CD4-positive, alpha-beta T cell treated with Interleukin-21 for 1 hour (primary cell): Measurements from ENCODE around the gene SNTG2.
"Not testable (repeated sequence)": the region's sequence is repeated elsewhere in the genome, so short reads cannot be mapped to it uniquely, and the experiment has no call there.

ENCODE experiments used
- DNase-seq: peaks from one replicate; pipeline ENCODE4 v3.0.0-alpha.2; 2020

The SNTG2 gene

DNA sequence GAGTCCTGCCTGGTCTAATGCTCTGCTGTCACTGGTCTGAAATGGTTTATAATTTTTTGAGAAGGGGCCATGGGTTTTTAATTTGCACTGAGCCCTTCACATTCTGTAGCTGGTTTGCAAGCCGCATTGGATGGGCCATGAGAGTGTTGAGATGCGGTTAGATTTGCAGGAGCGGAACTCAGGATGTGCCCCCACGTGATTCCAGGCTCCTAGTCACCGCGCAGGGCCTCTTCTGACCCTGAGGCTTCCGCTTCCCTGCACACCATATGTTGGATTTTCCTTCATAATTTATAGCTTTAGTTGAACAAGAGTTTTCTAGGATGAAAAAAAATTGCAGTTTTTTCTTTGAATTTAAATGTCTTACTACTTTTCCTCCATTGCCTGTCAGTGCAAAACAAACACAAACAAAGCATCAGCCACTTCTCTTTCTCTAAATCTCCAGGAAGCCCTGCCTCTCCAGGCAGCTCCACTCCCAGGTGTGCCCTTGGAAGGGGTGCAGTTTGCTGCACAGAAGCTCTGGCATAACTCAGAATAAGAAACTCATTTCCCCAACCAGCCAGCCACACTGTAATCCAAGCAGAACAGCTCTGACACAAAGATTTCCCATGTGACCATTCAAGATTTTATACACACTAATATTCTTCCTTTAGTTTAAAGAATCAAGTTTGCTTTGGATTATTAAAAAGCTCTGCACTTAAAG, 444.2 kb downstream of the SNTG2 start:
- DNase-seq: no peak

GRCh38 chr2:1397350-1397749, 446.7 kb downstream of the SNTG2 start:
- no peak for DNase-seq

DNA sequence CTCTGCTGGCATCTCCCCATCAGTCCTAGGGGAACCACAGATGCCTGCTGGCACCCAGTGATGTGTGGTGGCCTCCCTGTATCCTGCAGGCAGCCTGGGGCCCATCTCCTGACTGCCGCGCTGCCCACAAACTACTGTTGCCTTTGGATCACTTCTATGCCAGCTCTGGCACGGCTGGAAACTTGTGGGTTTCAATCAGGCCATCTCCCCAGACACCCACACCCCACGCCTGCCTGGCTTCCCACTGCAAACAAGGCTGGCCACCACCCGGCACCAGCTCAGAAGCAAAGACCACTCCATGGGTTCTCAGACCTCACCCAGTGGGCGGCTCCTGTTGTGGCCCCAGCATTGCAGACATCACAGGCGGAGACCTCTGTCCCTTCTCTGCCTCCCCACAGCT, 447.5 kb downstream of the SNTG2 start:
- DNase-seq: no peak

DNA sequence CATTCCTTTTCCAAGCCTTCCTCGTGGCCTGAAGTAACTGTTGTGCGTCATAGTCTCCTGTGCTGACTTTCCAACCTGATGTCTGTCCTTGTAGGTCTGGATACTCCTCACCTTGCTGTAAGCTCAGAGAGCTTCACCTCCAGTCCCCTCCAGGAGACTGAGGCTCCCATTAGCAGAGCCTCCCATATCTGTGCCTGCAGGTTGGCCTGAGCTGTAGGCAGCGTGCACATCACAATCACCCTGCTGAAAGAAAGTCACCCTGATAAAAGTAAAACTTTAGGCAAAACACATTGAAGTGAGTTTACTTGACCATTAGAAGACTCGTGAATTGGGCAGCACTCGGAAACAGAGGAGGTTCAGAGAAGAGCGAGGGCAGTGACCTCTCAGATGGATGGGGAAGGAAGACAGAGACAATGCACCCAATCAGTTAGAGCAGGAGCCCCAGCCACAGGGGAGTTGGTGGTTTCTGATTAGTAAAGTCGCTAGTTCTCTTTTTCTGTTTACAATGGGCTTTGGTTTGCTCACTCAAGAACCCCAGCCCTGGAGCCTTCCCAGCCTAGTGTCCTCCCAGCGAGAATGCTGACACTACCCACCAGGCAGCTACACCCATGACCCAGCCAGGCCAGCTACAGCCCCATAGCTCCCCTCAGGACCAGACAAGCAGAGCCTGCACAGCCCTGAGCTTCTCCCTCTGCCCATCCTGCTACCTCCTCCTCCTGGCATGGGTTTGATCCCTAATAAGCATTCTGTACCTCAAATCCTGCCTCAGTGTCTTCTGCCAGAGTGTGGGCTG, 450.5 kb downstream of the SNTG2 start:
- no peak for DNase-seq

- DNase-seq: no peak
These were observed 451.4 kb downstream of the SNTG2 start for GRCh38 chr2:1402064-1402463.

- DNase-seq: no peak
These were observed 452.9 kb downstream of the SNTG2 start for GRCh38 chr2:1403565-1403964.

DNA sequence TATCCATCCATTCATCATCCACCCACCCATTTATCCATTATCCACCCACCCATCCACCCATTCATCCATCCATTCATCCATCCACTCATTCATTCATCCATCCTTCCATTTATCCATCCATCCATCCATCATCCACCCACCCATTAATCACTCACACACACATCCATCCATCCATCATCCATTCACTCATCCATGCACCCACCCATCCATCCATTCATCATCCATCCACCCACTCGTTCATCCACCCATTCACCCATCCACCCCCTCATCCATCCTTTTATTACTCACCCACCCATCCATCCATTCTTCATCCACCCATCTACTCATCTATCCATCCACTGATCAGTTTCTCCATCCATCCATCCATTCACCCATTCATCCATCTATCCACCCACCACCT, 454.5 kb downstream of the SNTG2 start:
- no peak for DNase-seq

GRCh38 chr2:1405967-1406366, 455.3 kb downstream of the SNTG2 start:
- no peak for DNase-seq

DNA sequence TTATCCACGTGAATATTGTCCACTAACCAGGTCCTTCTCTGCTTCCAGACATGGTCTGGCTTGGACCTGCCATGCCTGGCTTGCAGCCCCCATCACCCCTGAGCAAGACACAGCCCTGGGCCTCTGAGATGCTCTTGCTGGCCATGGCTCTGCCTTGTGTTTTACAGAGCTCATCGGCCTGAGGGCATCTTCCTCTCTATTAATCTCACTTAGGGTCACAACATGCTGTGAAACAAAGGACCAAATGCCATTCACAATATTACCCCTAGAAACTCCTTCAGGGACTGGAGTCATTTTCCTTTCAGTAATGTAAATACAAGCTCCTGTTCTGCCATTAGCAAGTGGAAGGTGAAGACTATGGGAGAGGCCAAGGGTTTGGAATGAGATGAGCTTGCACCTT, 455.8 kb downstream of the SNTG2 start:
- no peak for DNase-seq

- DNase-seq: no peak
These were observed 457.5 kb downstream of the SNTG2 start for GRCh38 chr2:1407950-1408675.

GRCh38 chr2:1413156-1413710, 462.6 kb downstream of the SNTG2 start, which contains the start of gene TPO:
Gene TPO, plus strand, starts transcription at chr2:1413463. Its CDS starts 946 bp downstream, at chr2:1414409.
- no peak for DNase-seq

GRCh38 chr2:1414121-1414520, 463.5 kb downstream of the SNTG2 start:
- DNase-seq: no peak

DNA sequence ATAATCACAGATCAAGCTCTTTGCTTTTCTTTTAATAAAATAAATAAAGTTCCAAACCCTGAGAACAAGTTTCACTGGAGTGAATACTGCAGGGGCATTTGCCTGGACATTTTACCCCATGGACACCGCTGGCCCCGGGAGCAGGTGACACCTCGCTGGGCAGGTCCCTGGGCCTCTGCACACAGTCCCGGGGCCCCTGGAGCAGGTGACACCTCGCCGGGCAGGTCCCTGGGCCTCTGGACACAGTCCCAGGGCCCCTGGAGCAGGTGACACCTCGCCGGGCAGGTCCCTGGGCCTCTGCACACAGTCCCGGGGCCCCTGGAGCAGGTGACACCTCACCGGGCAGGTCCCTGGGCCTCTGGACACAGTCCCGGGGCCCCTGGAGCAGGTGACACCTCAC, 464.3 kb downstream of the SNTG2 start:
- not testable (repeated sequence) for DNase-seq

DNA sequence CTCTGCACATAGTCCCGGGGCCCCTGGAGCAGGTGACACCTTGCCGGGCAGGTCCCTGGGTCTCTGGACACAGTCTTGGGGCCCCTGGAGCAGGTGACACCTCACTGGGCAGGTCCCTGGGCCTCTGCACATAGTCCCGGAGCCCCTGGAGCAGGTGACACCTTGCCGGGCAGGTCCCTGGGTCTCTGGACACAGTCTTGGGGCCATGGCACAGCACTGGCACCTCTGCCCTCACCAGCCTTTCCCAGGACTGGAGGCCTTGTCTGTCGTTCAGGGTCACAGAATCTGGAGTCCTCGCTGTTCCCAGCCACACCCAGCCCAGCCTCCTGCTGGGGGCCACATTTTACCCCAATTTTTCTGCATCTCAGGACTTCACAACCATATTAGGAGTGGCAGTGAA, 464.9 kb downstream of the SNTG2 start:
- DNase-seq: no peak
